ENCODE results near the gene DUSP7.

Gene DUSP7

DNA sequence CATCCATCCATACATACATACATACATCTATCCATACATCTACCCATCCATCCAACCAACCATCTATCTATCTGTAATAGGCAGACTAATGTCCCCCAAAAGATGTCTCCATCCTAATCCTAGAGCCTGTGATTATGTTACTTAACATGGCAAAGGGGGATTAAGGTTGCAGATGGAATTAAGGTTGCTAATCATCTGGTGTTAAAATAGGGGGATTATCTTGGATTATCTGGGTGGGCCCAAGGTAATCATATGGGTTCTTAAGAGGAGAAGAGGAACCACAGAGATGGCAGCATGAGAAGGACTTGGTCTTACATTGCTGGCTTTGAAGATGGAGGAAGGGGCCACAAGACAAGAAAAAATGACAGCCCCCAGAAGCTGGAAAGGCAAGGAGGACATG is 45.9 kb downstream of the DUSP7 start:
- no peak for DNase-seq (ENCODE audit: low read depth in 2 of 2)

DNA sequence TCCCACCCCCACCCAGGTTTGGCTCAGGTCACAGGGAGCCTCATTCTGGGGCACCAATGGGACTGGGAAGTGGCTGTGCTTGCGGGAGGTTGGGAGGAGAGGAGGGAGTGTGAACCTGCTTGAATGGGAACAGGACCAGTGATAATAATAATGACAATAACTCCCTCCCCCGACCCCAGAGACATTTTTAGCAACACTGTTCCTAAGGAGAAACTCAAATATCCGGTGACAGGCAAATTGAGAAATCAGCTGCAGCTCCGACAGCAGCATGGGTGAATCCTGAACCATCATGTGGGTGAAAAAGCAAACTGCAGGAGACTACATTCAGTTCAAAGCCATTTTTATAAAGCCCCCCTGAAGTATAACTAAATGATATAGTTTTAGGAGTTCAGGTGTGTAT is 49.1 kb downstream of the DUSP7 start:
- DNase-seq (ENCODE audit: low read depth in 2 of 2), result no peak

DNA sequence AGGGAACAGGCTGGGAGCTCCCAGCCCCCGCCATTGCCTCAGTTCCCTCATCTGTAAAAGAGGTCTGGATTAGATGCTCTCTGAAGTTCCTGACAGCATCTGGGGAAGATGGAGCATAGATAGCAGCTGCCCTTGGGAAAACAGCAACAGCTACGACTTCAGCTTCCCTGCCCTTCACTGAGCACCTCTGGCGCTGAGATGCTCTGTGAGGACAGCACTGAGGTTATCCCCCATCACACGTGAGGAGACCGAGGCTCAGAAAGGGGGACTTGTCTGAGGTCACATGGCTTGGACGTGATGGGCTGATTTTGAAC is 49.6 kb downstream of the DUSP7 start:
- no peak for DNase-seq (ENCODE audit: low read depth in 2 of 2)

DNA sequence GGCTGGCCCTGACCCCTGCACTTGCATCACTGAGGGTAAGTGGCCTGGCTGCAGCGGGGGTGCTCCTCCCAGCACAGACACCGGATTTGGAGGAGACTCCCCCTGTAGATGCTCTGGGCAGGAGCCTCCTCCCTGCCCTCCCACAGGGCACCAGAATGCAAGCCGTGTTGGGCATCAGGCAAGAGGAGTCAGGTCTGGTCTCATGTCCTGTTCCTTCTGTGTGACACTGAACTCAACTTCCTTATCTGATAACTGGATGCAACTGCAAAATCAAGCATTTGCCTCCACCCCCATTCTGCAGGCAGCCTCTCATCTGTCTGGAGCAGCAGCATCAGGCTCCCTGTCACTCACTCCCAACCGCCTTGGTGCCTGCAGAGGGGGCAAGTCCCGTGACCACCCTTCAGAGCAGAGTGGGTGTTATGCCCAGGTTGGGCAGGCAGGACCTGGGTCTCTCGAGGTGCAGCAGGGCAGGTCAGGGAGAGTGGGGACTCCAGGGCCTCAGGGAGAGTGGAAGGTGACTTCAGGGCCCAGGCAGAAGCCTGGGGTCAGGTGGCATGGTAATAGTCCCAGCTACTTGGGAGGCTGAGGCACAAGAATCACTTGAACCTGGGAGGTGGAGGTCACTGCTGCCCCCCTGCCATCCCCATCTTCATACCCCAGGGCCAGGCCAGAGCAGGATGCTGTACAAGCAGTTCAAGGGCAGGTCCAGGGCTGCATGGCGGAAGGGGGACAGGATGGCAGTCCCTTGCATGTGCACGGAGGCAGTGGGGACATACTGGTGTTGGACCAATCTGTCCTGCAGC is 50.2 kb downstream of the DUSP7 start:
- no peak for DNase-seq (ENCODE audit: low read depth in 2 of 2)

DNA sequence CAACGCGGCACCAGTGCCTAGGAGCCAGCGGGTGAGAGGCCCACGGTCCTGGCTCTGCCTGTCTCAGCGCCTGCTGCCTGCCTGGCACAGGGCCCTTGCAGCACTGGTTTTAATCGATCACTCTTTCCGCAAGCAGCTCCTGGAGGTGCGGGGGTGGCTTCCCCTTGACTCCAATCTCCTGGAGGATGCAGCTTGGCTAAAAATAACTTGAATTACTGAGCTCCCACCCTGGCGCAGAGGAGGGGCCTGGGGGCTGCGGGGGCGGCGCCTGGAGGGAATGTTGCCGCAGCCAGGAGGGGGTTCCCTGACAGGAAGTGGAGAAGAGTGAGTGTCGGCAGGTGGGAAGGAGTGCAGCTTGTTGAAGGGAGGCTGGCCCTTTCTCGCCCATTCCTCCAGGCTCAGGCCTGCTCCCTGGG is 50.8 kb downstream of the DUSP7 start:
- no peak for DNase-seq (ENCODE audit: low read depth in 2 of 2)

DNA sequence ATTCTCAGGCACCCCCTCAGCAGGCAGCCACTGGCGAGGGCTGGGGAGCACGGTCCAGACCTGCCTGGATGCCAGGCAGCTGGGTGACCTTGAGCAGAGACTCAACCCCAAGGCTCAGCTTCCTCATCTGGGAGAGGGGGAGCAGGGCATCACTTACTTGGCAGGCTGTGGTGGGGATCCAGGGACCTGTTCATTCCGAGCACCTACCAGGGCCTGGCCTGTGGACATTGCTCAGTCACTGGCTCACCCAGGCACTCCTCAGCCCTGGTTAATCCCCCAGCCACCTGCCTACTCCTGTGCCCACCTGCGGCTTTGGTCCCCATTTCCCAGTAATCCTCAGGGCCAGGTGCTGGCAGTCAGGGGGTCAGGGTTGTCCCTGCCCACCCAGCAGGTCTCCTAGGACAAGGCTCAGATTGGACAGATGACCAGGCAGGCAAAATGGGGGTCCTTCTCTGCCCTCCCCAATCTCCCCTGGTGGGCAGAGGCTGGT is 51.4 kb downstream of the DUSP7 start:
- no peak for DNase-seq (ENCODE audit: low read depth in 2 of 2)

DNA sequence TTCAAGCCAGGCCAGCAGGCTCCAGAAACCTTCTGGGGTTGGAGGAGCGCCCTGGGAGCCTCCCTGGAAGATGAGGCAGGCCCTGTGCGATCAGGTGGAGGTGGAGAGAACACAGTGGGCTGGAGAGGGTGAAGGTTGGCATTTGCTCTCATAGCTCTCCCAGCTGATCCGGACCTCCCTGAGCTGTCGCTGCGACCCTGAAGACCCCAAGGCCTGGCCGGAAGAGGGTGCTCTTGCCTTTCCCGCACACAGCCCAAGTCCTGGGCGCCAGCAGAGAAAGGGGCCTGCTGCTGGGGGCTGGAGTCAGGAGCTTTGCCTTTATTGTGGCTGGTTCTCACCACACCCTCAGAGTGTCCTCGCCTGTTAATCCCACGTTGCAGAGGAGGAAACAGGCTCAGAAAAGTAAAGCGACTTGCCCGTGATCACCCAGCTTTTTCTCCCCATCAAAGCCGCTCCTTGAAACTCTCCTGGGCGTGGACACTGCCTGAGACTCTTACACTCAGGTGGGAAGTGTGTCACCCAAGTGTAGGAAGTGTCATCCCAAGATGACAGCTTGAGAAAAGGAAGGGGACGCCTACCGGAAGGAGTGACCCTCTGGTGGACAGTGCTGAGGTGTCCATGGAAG is 52.1 kb downstream of the DUSP7 start:
- DNase-seq (ENCODE audit: low read depth in 2 of 2), result no peak

DNA sequence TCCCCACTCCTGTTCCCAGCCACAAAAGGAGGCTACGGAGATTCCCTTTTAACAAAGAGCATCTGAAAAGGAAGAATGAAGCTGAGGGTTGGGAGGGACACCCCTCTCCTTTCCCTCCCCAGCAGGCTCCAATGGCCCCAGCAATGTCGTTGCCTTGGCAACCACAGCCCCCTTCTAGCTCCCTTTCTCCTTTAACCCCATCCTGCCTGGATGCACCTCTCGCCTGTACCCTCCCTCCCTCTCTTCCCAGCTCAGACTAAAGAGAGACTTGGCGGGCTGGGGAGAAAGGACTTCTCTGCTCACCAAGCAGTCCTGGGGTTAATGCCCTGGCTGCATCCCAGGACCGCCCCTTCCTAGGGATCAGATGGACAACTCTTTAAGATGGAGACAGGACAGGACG is 53.6 kb downstream of the DUSP7 start:
- DNase-seq (ENCODE audit: low read depth in 2 of 2), result no peak

DNA sequence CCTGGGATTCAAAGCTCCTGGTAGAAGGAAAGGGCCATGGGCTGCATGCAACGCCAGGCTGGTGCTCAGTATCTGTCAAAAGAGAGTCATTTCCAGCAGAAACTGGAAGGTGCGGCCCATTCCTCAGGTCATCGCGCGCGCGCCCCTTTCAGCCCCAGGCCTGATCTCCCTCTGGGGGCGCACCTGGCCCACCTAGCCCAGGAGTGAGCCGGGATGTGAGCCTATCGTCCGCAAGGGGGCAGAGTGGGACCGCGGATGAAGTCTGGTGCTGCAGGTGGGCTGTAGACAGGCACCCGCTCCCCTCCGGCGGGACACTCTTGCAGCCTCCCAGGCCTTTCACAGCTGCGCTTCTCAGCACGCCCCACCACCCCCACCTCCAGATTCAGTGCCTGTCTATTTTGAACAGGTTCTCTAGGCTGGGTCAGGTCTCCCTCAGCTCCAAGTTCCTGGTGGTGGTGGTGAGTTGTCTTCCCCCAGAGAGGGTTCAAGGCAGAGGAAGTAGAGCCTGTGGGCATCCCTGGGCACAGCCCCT is 54.9 kb downstream of the DUSP7 start:
- peak; percentile 71 to 78 for DNase-seq (ENCODE audit: low read depth in 2 of 2)

DNA sequence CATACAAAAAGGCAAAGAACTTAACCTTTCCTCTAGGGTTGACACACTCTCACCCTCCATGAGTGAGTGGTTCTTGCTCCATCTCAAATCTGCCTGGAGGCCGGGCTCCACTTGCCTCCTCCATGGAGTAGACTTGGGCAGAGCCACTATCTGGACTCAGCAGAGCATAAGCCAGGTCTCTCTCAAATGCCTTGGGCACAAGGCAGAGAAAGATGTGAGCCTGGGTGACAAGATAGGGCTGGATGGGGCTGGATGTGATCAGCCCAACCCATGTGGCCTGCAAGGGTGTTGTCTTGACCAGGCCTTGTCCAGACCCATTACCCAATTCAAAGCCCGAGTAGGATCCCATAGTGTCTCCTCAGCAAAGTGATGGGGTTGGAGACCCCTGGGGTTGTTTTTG is 56.5 kb downstream of the DUSP7 start:
- DNase-seq (ENCODE audit: low read depth in 2 of 2), result no peak

All from stimulated activated CD8-positive, alpha-beta memory T cell treated with anti-CD3 and anti-CD28 coated beads, Interleukin-2, amount 100 ng/mL, for 48 hours (primary cell).